Esophagus squamous epithelium (tissue), 5 donors: ENCODE measurements around the gene ATXN1. TPM values are rescaled to one million over a fixed set of nuclear protein-coding genes. Genes with fewer than 3 reads are reported as not detected.

Source experiments
- DNase-seq: peaks from one replicate; lab custom pipeline; 2025; lab: John Stamatoyannopoulos, UW
- H3K27ac ChIP-seq, 4 donors: fragments of 200-600 bp; sonication (generic); one replicate each; pipeline ENCODE4 v1.5.1; 2016 to 2019; ENCODE audit warnings: mild to moderate bottlenecking in 1 of 4
- H3K27me3 ChIP-seq, 4 donors: fragments of 200-600 bp; sonication (generic); 1 replicate in 3 of 4; 2 replicates in 1 of 4; pipeline versions ENCODE4 v1.5.1 to v1.6.0; 2017 to 2021; ENCODE audit warnings: antibody characterized with exemption in 1 of 4
- H3K36me3 ChIP-seq, 3 donors: fragments of 200-600 bp; sonication (generic); one replicate each; pipeline ENCODE4 v1.5.1; 2016 to 2019
- H3K4me1 ChIP-seq, 3 donors: fragments of 200-600 bp; sonication (generic); one replicate each; pipeline ENCODE4 v1.5.1; 2017 to 2019
- H3K4me3 ChIP-seq, 4 donors: fragments of 200-600 bp; sonication (generic); 1 replicate in 3 of 4; 2 replicates in 1 of 4; pipeline ENCODE4 v1.5.1; 2016 to 2019; ENCODE audit warnings: mild to moderate bottlenecking in 2 of 4, moderate library complexity in 1 of 4
- H3K9me3 ChIP-seq, 3 donors: fragments of 200-600 bp; sonication (generic); one replicate each; pipeline ENCODE4 v1.5.1; 2016 to 2019
- CTCF ChIP-seq, 6 experiments: fragments of 450-650 bp in 4 of 6; fragments of 200-600 bp in 2 of 6; sonication (generic) in 2 of 6; IDR thresholded peaks; one replicate each; pipeline ENCODE4 v1.5.1; 2016 to 2019; ENCODE audit warnings: antibody characterized with exemption in 6 of 6, mild to moderate bottlenecking in 4 of 6, moderate library complexity in 4 of 6
- POLR2A ChIP-seq, 4 donors: fragments of 450-650 bp; IDR thresholded peaks; one replicate each; pipeline ENCODE4 v1.6.1; 2017; ENCODE audit warnings: antibody characterized with exemption in 4 of 4, mild to moderate bottlenecking in 4 of 4, moderate library complexity in 3 of 4
- WGBS, 2 donors: methylation state at CpG; one replicate each; pipeline ENCODE4 v1.1.5; 2018; 5-methylcytosine and 5-hydroxymethylcytosine counted together
- intact Hi-C: fragments of 100-400 bp; cut with DNase I; formaldehyde crosslinking; loops from one replicate; pipeline ENCODE4 v1.15.0; 2022
- total RNA-seq, 4 donors: library from RNA; depleted of rRNA; stranded (reverse); fragments of >200 nt; gene quantifications; one replicate each; pipeline ENCODE4 v1.1.0, GENCODE V29; 2016
- donor health status: DM: yes; HTN: yes; CAD: no.

Gene ATXN1
- total RNA-seq, 4 donors from 2014 or later: 17.5 to 50.5 (median 28.5) TPM

DNA sequence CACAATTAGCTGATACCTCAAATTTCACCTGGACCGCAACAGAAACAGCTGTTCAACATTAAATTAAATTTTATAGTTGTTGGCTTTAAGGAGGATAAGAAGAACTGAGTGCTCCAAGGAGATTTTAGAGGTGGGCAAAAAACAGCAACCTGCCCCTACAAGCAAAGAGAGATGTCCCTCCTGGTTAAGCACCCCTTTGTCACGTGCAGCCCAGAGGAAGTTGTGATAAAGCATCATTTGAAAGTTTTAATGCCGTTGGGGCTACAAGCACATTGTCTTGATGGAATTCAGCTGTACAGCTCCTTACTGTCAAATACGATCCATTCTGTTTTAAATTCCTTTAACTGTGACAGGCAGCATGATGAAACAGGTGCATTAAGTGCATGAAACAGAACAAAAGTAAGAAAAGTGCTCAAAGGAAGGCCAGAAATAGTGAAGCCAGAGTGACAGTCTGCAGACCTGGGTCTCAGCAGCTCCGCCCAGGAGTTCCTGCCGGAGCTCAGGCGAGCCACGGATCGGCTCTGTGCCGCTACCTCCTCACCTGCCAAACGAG, 327.8 kb downstream of the ATXN1 start:
- no peaks in the 10 kb centered on the region for H3K36me3 ChIP-seq
- H3K4me3 ChIP-seq: no peak overlapping the region
- H3K27me3 ChIP-seq: no peaks in the 10 kb centered on the region
- H3K4me1 ChIP-seq: peaks cover 7 to 53% (median 17%) of the 10 kb centered on the region in 3 donors
- WGBS, 2 donors: 79 to 91% methylated on average over 11 of the region's 11 CpGs
- no peaks in the 10 kb centered on the region for H3K9me3 ChIP-seq
- intact Hi-C loops: no loop called here
- no peak for TF ChIP-seq POLR2A (IDR thresholded peaks at IDR 0.05)
- TF ChIP-seq CTCF (IDR thresholded peaks at IDR 0.05): no peak
- no peak for DNase-seq
- no peak overlapping the region for H3K27ac ChIP-seq

GRCh38 chr6:16432075-16433032, 328.9 kb downstream of the ATXN1 start:
- no peak overlapping the region for H3K4me3 ChIP-seq
- no peaks in the 10 kb centered on the region for H3K27me3 ChIP-seq
- H3K36me3 ChIP-seq: peaks cover 0 to 2% (median 0%) of the 10 kb centered on the region in 3 donors
- no peak overlapping the region for H3K27ac ChIP-seq
- TF ChIP-seq POLR2A (IDR thresholded peaks at IDR 0.05) (no peak), CTCF (IDR thresholded peaks at IDR 0.05) (no peak)
- intact Hi-C loops: no loop called here
- no peaks in the 10 kb centered on the region for H3K9me3 ChIP-seq
- WGBS, 2 donors: 52 to 53% methylated on average over 6 of the region's 6 CpGs
- no peak for DNase-seq
- peaks cover 0 to 42% (median 14%) of the 10 kb centered on the region in 3 donors for H3K4me1 ChIP-seq

DNA sequence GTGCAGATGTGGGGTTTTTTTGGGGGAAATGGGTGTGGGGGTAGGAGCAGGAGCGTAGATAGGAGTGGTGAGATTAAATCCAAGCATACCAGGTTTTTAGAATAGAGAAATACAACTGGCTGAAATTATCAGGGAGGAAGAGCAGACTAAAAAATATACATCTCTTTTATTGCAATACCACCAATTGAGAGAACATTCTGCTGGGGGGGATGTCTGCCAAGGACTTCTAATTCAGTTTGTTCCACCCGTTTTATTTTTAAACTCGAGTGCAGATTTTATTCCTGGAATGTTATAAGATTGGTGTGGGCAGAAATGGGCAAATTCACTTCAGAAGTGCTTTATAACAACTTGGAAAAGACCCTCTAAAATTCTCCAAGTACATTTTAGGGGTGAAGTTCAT, 330.2 kb downstream of the ATXN1 start:
- Histone ChIP-seq H3K27me3 (no peaks in the 10 kb centered on the region), H3K27ac (no peak overlapping the region), H3K4me3 (no peak overlapping the region), H3K9me3 (no peaks in the 10 kb centered on the region), H3K4me1 (peaks cover 0 to 45% (median 14%) of the 10 kb centered on the region in 3 donors), H3K36me3 (peaks cover 0 to 8% (median 0%) of the 10 kb centered on the region in 3 donors)
- WGBS, 2 donors: 69 to 75% methylated on average over 3 of the region's 3 CpGs
- intact Hi-C loops: no loop called here
- no peak for DNase-seq
- TF ChIP-seq POLR2A (IDR thresholded peaks at IDR 0.05) (no peak), CTCF (IDR thresholded peaks at IDR 0.05) (no peak)

GRCh38 chr6:16430391-16431089, 330.7 kb downstream of the ATXN1 start:
- 62 to 65% methylated on average over 9 of the region's 9 CpGs for WGBS, 2 donors
- no peak overlapping the region for H3K27ac ChIP-seq
- H3K36me3 ChIP-seq: peaks cover 0 to 8% (median 0%) of the 10 kb centered on the region in 3 donors
- H3K4me3 ChIP-seq: no peak overlapping the region
- intact Hi-C loops: no loop called here
- H3K9me3 ChIP-seq: no peaks in the 10 kb centered on the region
- no peaks in the 10 kb centered on the region for H3K27me3 ChIP-seq
- TF ChIP-seq POLR2A (IDR thresholded peaks at IDR 0.05) (no peak), CTCF (IDR thresholded peaks at IDR 0.05) (no peak)
- no peak for DNase-seq
- H3K4me1 ChIP-seq: peaks cover 0 to 50% (median 14%) of the 10 kb centered on the region in 3 donors
